Thymus (tissue), 11 donors: Measurements from ENCODE around the gene RASSF6. TPM values are rescaled to one million over a fixed set of nuclear protein-coding genes. Genes with fewer than 3 reads are reported as not detected.
"Not testable (repeated sequence)": the region's sequence is repeated elsewhere in the genome, so short reads cannot be mapped to it uniquely, and the experiment has no call there.

Experiments
- DNase-seq, 9 donors: peaks; one replicate each; pipeline ENCODE4 v3.0.0-alpha.2; 2013; ENCODE audit warnings: low spot score in 9 of 9, low read depth in 6 of 9, missing footprints in 1 of 9
- H3K27ac ChIP-seq, 2 donors: one replicate each; pipeline ENCODE4 v1.5.1; 2013; ENCODE audit warnings: control low read depth in 1 of 2, low read depth in 1 of 2, low read length in 1 of 2, mild to moderate bottlenecking in 1 of 2, moderate library complexity in 1 of 2
- H3K27me3 ChIP-seq, 2 donors: one replicate each; pipeline ENCODE4 v1.5.1; 2013; ENCODE audit warnings: low read length in 1 of 2; ENCODE audit not compliant: control insufficient read depth in 2 of 2, insufficient read depth in 1 of 2
- H3K36me3 ChIP-seq, 2 donors: one replicate each; pipeline ENCODE4 v1.5.1; 2013; ENCODE audit warnings: low read length in 1 of 2, mild to moderate bottlenecking in 1 of 2, moderate library complexity in 1 of 2; ENCODE audit not compliant: control insufficient read depth in 2 of 2, insufficient read depth in 2 of 2
- H3K4me1 ChIP-seq, 2 donors: one replicate each; pipeline ENCODE4 v1.5.1; 2013; ENCODE audit warnings: low read length in 2 of 2; ENCODE audit not compliant: control insufficient read depth in 2 of 2, insufficient read depth in 2 of 2
- H3K4me3 ChIP-seq, 2 donors: one replicate each; pipeline ENCODE4 v1.5.1; 2013; ENCODE audit warnings: low read length in 2 of 2, control low read depth in 1 of 2, mild to moderate bottlenecking in 1 of 2
- H3K9me3 ChIP-seq, 2 donors: one replicate each; pipeline ENCODE4 v1.5.1; 2013; ENCODE audit warnings: low read length in 1 of 2, mild to moderate bottlenecking in 1 of 2; ENCODE audit not compliant: control insufficient read depth in 2 of 2, insufficient read depth in 1 of 2
- WGBS: extraction: QIAGEN DNeasy Blood & Tissue Kit; methylation state at CpG from one replicate; pipeline ENCODE4 v1.1.7; 2013; 5-methylcytosine and 5-hydroxymethylcytosine counted together
- polyA plus RNA-seq: library from polyadenylated mRNA; stranded (reverse); fragments of 200-250 nt; gene quantifications from one replicate; pipeline ENCODE4 v1.2.3, GENCODE V29; 2013
- total RNA-seq: library from RNA; stranded (reverse); fragments of 120-200 nt; gene quantifications from one replicate; pipeline ENCODE4 v1.2.4, GENCODE V29; 2013
- donor health status: healthy.

RASSF6 gene
- total and polyA plus RNA-seq, 2 donors, result 10.2 to 16.6 TPM

- H3K27ac ChIP-seq, result peak overlapping the region; percentile 93 to 97
- 59% methylated on average over 4 of the region's 4 CpGs for WGBS
- H3K36me3 ChIP-seq, result peaks cover 0 to 41% of the 10 kb centered on the region in 2 donors
- peaks cover 41 to 64% of the 10 kb centered on the region in 2 donors for H3K4me1 ChIP-seq
- no peaks in the 10 kb centered on the region for H3K9me3 ChIP-seq
- H3K27me3 ChIP-seq, result no peaks in the 10 kb centered on the region
- H3K4me3 ChIP-seq, result peak overlapping the region in 1 of 2 donors; percentile 3
- peak in 6 of 9 donors; percentile 61 to 89 (median 72) for DNase-seq
These were observed 13.7 kb downstream of the RASSF6 start for GRCh38 chr4:73606465-73606974.

DNA sequence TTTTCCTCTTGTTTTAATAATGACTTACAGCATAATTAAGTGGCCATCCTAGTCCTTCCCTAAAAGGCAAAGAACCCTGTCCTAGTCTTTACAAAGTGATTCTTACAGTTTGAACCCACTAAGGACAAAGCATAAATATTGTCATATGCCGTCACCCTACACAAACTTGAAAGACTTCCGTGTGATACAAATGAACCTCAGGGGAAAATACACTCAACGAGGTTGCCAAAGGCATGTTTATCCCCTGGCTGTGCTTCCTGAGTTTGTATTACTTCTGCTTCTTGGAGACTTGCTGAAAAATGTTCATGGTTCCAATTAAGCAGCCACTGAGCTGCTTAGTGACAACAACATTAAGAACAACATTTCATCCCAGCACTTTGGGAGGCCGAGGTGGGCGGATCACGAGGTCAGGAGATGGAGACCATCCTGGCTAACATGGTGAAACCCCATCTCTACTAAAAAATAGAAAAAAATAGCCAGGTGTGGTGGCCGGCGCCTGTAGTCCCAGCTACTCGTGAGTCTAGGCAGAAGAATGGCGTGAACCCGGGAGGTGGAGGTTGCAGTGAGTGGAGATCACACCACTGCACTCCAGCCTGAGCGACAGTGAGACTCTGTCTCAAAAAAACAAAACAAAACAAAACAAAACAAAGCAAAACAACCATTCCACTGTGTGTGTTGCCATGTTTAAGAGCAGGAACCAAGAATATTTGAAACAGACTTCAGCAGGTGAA lies 16.2 kb downstream of the RASSF6 start:
- DNase-seq, result peak in 2 of 9 donors; percentile 31 to 60
- Histone ChIP-seq H3K27ac (peak overlapping the region in 1 of 2 donors; percentile 65), H3K36me3 (peaks cover 0 to 26% of the 10 kb centered on the region in 2 donors), H3K27me3 (no peaks in the 10 kb centered on the region), H3K4me1 (peaks cover 48 to 64% of the 10 kb centered on the region in 2 donors), H3K4me3 (no peak overlapping the region), H3K9me3 (no peaks in the 10 kb centered on the region)
- 74% methylated on average over 12 of the region's 12 CpGs for WGBS

- DNase-seq, result no peak
- H3K36me3 ChIP-seq, result peaks cover 0 to 29% of the 10 kb centered on the region in 2 donors
- WGBS, result 84% methylated on average over 3 of the region's 3 CpGs
These were observed 16.9 kb downstream of the RASSF6 start for GRCh38 chr4:73603271-73603710.

GRCh38 chr4:73600954-73601353 lies 19.3 kb downstream of the RASSF6 start:
- Histone ChIP-seq H3K27ac (peak overlapping the region in 1 of 2 donors; percentile 95), H3K4me1 (peaks cover 29 to 47% of the 10 kb centered on the region in 2 donors)

More at GRCh38 chr4:73603271-73603710, 16.9 kb downstream of the RASSF6 start:
- Histone ChIP-seq H3K27me3 (no peaks in the 10 kb centered on the region), H3K9me3 (no peaks in the 10 kb centered on the region), H3K4me3 (no peak overlapping the region), H3K27ac (peak overlapping the region in 1 of 2 donors; percentile 65), H3K4me1 (peaks cover 46 to 64% of the 10 kb centered on the region in 2 donors)

DNA sequence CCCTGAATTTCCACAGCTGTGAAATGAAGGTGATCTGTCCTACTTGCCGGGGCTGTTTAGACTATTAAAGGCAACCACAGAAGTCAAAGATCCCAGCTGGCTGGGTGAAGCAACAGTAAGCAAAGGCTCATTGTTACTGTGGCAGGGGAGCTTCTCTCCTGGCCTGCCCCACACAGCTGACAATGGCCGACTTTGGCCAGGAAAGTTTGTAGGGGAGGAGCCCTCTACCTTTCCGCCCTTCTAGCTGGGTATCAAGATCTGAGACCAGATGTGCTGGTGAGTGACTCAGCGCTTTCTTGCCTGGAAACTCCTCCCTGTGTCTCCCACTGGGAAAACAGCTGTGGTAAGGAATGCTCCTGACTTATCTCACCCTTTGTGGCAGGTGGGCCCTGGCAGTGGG lies 21.1 kb downstream of the RASSF6 start:
- H3K9me3 ChIP-seq, result peaks cover 0 to 1% of the 10 kb centered on the region in 2 donors
- 30% methylated on average over 4 of the region's 4 CpGs for WGBS
- DNase-seq, result peak in 5 of 9 donors; percentile 38 to 78 (median 58)
- H3K27me3 ChIP-seq, result no peaks in the 10 kb centered on the region
- peak overlapping the region; percentile 8 to 46 for H3K4me3 ChIP-seq
- peak overlapping the region; percentile 76 to 95 for H3K27ac ChIP-seq
- H3K36me3 ChIP-seq, result peaks cover 4 to 39% of the 10 kb centered on the region in 2 donors
- H3K4me1 ChIP-seq, result peaks cover 22 to 34% of the 10 kb centered on the region in 2 donors

More at GRCh38 chr4:73600954-73601353, 19.3 kb downstream of the RASSF6 start:
- Histone ChIP-seq H3K27me3 (no peaks in the 10 kb centered on the region), H3K4me3 (no peak overlapping the region), H3K36me3 (peaks cover 4 to 40% of the 10 kb centered on the region in 2 donors), H3K9me3 (peaks cover 0 to 1% of the 10 kb centered on the region in 2 donors)
- no peak for DNase-seq

DNA sequence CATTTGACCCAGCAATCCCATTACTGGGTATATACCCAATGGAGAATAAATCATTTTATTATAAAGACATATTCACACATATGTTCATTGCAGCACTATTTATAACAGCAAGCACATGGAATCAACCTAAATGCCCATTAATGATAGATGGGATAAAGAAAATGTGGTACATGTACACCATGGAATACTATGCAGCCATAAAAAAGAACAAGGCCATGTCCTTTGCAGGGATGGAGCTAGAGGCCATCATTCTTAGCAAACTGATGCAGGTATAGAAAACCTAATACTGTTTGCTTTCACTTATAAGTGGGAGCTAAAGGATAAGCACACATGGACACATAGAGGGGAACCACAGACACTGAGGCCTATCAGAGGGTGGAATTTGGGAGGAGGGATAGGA lies 22.6 kb downstream of the RASSF6 start:
- Histone ChIP-seq H3K4me3 (no peak overlapping the region), H3K27ac (peak overlapping the region in 1 of 2 donors; percentile 95), H3K36me3 (peaks cover 4 to 39% of the 10 kb centered on the region in 2 donors), H3K27me3 (no peaks in the 10 kb centered on the region), H3K4me1 (peaks cover 22 to 26% of the 10 kb centered on the region in 2 donors), H3K9me3 (peaks cover 0 to 1% of the 10 kb centered on the region in 2 donors)
- no peak for DNase-seq

DNA sequence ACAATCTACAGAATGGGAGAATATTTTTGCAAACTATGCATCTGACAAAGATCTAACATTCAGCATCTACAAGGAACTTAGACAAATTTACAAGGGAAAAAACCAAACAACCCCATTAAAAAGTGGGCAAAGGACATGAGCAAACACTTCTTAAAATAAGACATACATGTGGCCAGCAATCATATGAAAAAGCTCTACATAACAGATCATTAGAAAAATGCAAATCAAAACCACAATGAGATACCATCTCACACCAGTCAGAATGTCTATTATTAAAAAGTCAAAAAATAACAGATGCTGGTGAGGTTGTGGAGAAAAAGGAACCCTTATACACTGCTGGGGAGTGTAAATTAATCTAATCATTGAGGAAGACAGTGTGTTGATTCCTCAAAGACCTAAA lies 23.1 kb downstream of the RASSF6 start:
- peaks cover 5 to 39% of the 10 kb centered on the region in 2 donors for H3K36me3 ChIP-seq
- peaks cover 22 to 26% of the 10 kb centered on the region in 2 donors for H3K4me1 ChIP-seq
- H3K27me3 ChIP-seq, H3K4me3 ChIP-seq, DNase-seq, H3K27ac ChIP-seq, H3K9me3 ChIP-seq: not testable (repeated sequence)

DNA sequence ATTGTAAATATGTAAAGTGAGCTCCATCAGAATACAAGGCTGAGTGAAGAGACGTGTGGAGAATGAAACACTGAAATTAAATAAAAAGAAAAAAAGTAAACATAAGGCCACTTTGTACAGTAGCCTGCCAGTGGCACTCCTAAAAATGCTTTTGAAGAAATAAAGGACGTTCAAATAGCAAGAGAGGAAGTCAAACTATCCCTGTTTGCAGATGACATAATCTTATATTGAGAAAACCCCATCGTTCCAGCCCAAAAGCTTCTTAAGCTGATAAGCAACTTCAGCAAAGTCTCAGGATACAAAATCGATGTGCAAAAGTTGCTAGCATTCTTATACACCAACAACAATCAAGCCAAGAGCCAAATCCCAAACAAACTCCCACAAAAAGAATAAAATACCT lies 24.2 kb downstream of the RASSF6 start:
- Histone ChIP-seq H3K27ac (peak overlapping the region in 1 of 2 donors; percentile 6), H3K9me3 (peaks cover 0 to 1% of the 10 kb centered on the region in 2 donors), H3K4me3 (no peak overlapping the region), H3K36me3 (peaks cover 13 to 40% of the 10 kb centered on the region in 2 donors), H3K4me1 (peaks cover 21 to 28% of the 10 kb centered on the region in 2 donors), H3K27me3 (no peaks in the 10 kb centered on the region)
- WGBS, result 52% methylated on average over 4 of the region's 4 CpGs
- no peak for DNase-seq

DNA sequence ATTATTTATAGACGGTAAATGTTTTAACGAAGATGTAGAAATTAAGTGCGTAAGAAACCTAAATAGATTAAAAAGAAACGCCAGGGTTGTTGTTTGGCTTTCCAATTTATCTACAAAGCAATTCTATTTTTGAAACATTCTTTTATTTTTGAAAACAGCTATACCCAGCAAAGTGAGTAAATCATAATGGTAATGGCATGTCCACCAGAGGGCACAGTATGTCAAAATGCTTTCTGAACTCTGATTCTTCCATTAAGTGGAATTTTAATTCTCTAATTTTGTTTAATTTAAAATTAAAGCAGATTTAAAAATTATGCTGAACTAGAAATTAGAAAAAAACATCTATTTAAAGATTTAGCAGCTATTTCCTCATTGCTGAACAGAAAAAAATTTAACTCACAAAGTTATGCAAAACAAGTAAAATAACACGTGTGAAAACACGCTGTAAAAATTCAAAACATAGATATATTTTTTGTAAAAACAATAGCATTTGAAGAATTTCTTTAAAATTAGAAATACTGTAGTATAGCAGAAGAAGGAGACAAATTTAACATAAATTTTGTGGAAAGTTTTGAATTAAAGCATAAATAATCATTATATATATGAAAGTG lies 26.5 kb downstream of the RASSF6 start:
- whole genome bisulfite sequencing, result 89% methylated on average over 6 of the region's 6 CpGs
- Histone ChIP-seq H3K27ac (peak overlapping the region in 1 of 2 donors; percentile 38), H3K4me3 (no peak overlapping the region), H3K9me3 (peaks cover 0 to 1% of the 10 kb centered on the region in 2 donors), H3K36me3 (peaks cover 13 to 54% of the 10 kb centered on the region in 2 donors), H3K4me1 (peaks cover 7 to 20% of the 10 kb centered on the region in 2 donors), H3K27me3 (no peaks in the 10 kb centered on the region)
- peak in 4 of 9 donors; percentile 41 to 81 (median 50) for DNase-seq
